Forelimb muscle (tissue), 1 donor: ENCODE measurements around the gene MRPS26. TPM values are rescaled to one million over a fixed set of nuclear protein-coding genes. Genes with fewer than 3 reads are reported as not detected.

Experiments used
- polyA plus RNA-seq: library from polyadenylated mRNA; unstranded; fragments of 120-200 nt; gene quantifications from one replicate; pipeline ENCODE4 v1.2.1, GENCODE V29; 2013; ENCODE audit not compliant: insufficient read length

Gene MRPS26
- polyA plus RNA-seq, 1 donor = 35.0 TPM

Other genes starting within 250 kb of the MRPS26 start
- gene CPXM1, start 245.4 kb upstream of the MRPS26 start, polyA plus RNA-seq = 31.6 TPM
- gene C20orf141, start 231.1 kb upstream of the MRPS26 start, polyA plus RNA-seq = not detected
- gene TMEM239, start 229.7 kb upstream of the MRPS26 start, polyA plus RNA-seq = not detected
- gene PCED1A, start 205.4 kb upstream of the MRPS26 start, polyA plus RNA-seq = 26.2 TPM
- 20.0 TPM for gene VPS16, start 205.3 kb upstream of the MRPS26 start, polyA plus RNA-seq
- 38.4 TPM for gene PTPRA, start 172.6 kb upstream of the MRPS26 start, polyA plus RNA-seq
- gene GNRH2, start 2.4 kb upstream of the MRPS26 start, polyA plus RNA-seq = 0.19 TPM
- gene OXT, start 25.6 kb downstream of the MRPS26 start, polyA plus RNA-seq = 0.47 TPM
- gene AVP, start 38.7 kb downstream of the MRPS26 start, polyA plus RNA-seq = not detected
- gene FASTKD5, start 113.8 kb downstream of the MRPS26 start, polyA plus RNA-seq = 10.2 TPM
- gene UBOX5, start 113.8 kb downstream of the MRPS26 start, polyA plus RNA-seq = 5.0 TPM
- 3.5 TPM for gene LZTS3, start 127.5 kb downstream of the MRPS26 start, polyA plus RNA-seq
- gene DDRGK1, start 158.6 kb downstream of the MRPS26 start, polyA plus RNA-seq = 30.3 TPM
- 45.6 TPM for gene ITPA, start 163.4 kb downstream of the MRPS26 start, polyA plus RNA-seq
- gene SLC4A11, start 193.1 kb downstream of the MRPS26 start, polyA plus RNA-seq = 1.1 TPM